GM23248 (cell line): ENCODE data around the gene FN3KRP. TPM values are rescaled to one million over a fixed set of nuclear protein-coding genes. Genes with fewer than 3 reads are reported as not detected.
A peak's percentile ranks its signal among the peaks of the same experiment; 100 is the strongest.

Source experiments
- DNase-seq: peaks from one replicate; pipeline ENCODE4 v3.0.0-alpha.2; 2015
- H2AFZ ChIP-seq: fragments of 200-600 bp; sonication (generic); 2 replicates; pipeline ENCODE4 v1.6.1; 2016; ENCODE audit warnings: antibody characterized with exemption
- H3F3A ChIP-seq: fragments of 200-600 bp; sonication (generic); 2 replicates; pipeline ENCODE4 v1.6.1; 2016; ENCODE audit warnings: mild to moderate bottlenecking, antibody characterized with exemption, mixed run types; ENCODE audit not compliant: insufficient read depth
- H3K27ac ChIP-seq: fragments of 200-600 bp; sonication (generic); 2 replicates; pipeline ENCODE4 v1.5.1; 2016; ENCODE audit warnings: mild to moderate bottlenecking
- H3K27me3 ChIP-seq: fragments of 200-600 bp; sonication (generic); replicated peaks from 2 replicates; pipeline ENCODE4 v1.6.1; 2016; ENCODE audit warnings: mild to moderate bottlenecking; ENCODE audit not compliant: insufficient read depth
- H3K36me3 ChIP-seq: fragments of 200-600 bp; sonication (generic); 2 replicates; pipeline ENCODE4 v1.6.1; 2016; ENCODE audit warnings: low read depth, mild to moderate bottlenecking
- H3K4me1 ChIP-seq: fragments of 200-600 bp; sonication (generic); 2 replicates; pipeline ENCODE4 v1.6.1; 2016; ENCODE audit warnings: mild to moderate bottlenecking; ENCODE audit not compliant: insufficient read depth
- H3K4me2 ChIP-seq: fragments of 200-600 bp; sonication (generic); one replicate; pipeline ENCODE4 v1.6.1; 2016; ENCODE audit warnings: mild to moderate bottlenecking; ENCODE audit not compliant: unreplicated experiment
- H3K4me3 ChIP-seq: fragments of 200-600 bp; sonication (generic); 2 replicates; pipeline ENCODE4 v1.5.1; 2016; ENCODE audit warnings: mild to moderate bottlenecking
- H3K79me2 ChIP-seq: fragments of 200-600 bp; sonication (generic); 2 replicates; pipeline ENCODE4 v1.6.1; 2016; ENCODE audit warnings: mild to moderate bottlenecking; ENCODE audit not compliant: insufficient read depth
- H3K9ac ChIP-seq: fragments of 200-600 bp; sonication (generic); 2 replicates; pipeline ENCODE4 v1.6.1; 2016; ENCODE audit warnings: mild to moderate bottlenecking
- H3K9me2 ChIP-seq: fragments of 200-600 bp; sonication (generic); 2 replicates; pipeline ENCODE4 v1.6.1; 2016; ENCODE audit warnings: mixed run types, mild to moderate bottlenecking, moderate library complexity; ENCODE audit not compliant: insufficient read depth
- H3K9me3 ChIP-seq: fragments of 200-600 bp; sonication (generic); one replicate; pipeline ENCODE4 v1.6.1; 2017; ENCODE audit warnings: low read depth
- H4K20me1 ChIP-seq: fragments of 200-600 bp; sonication (generic); 2 replicates; pipeline ENCODE4 v1.6.0; 2016; ENCODE audit not compliant: insufficient read depth
- EZH2 ChIP-seq: fragments of 200-600 bp; sonication (generic); IDR thresholded peaks from 2 replicates; pipeline ENCODE4 v1.6.1; 2018; ENCODE audit warnings: antibody characterized with exemption, mild to moderate bottlenecking; ENCODE audit not compliant: insufficient read depth, poor library complexity, severe bottlenecking
- EZH2phosphoT487 ChIP-seq: fragments of 200-600 bp; sonication (generic); IDR thresholded peaks from 2 replicates; pipeline ENCODE4 v1.6.1; 2018; ENCODE audit warnings: antibody characterized with exemption, moderate library complexity, mild to moderate bottlenecking, low read depth; ENCODE audit not compliant: insufficient read depth
- WGBS, 2 experiments: methylation state at CpG; one replicate each; pipeline ENCODE4 v1.1.6; 2015 to 2017; ENCODE audit warnings: low lambda C conversion rate in 2 of 2, low coverage in 1 of 2; ENCODE audit errors: missing lambda C conversion rate in 2 of 2; 5-methylcytosine and 5-hydroxymethylcytosine counted together
- in situ Hi-C: fragments of 300-500 bp; cut with MboI; formaldehyde crosslinking; loops from 2 replicates; pipeline ENCODE4 v1.15.0; 2020
- polyA plus RNA-seq: library from polyadenylated mRNA; unstranded; fragments of >200 nt; fragmentation: Nextera tagmentation; extraction: Ambion mirVana; gene quantifications from 2 replicates; pipeline ENCODE4 v1.2.1, GENCODE V29; 2016
- total RNA-seq: library from RNA; depleted of rRNA; stranded (reverse); fragments of >200 nt; shearing (Covaris generic); gene quantifications from 2 replicates; pipeline ENCODE4 v1.2.3, GENCODE V29; 2014

The FN3KRP gene
- total and polyA plus RNA-seq, 2 experiments from 2014 or later, result 33.8 to 45.2 TPM

- WGBS, 2 experiments, result 82 to 85% methylated on average over 8 of the region's 8 CpGs
- Histone ChIP-seq H3K9me3 (no peaks in the 10 kb centered on the region), H3K4me1 (no peaks in the 10 kb centered on the region), H3K9me2 (no peaks in the 10 kb centered on the region), H3K79me2 (no peaks in the 10 kb centered on the region), H3K4me2 (no peak overlapping the region), H3K9ac (no peak overlapping the region), H3K36me3 (peaks cover 6% of the 10 kb centered on the region; the same call in 1 of the 2 replicates), H3F3A (no peaks in the 10 kb centered on the region), H3K4me3 (no peak overlapping the region), H2AFZ (no peak overlapping the region), H4K20me1 (no peaks in the 10 kb centered on the region), H3K27me3 (no peaks in the 10 kb centered on the region), H3K27ac (no peak overlapping the region)
- no peak for TF ChIP-seq EZH2phosphoT487
- no peak for TF ChIP-seq EZH2
- in situ Hi-C loops, result no loop called here
- DNase-seq, result no peak
Measured at GRCh38 chr17:82745524-82745923, 29.0 kb downstream of the FN3KRP start.

DNA sequence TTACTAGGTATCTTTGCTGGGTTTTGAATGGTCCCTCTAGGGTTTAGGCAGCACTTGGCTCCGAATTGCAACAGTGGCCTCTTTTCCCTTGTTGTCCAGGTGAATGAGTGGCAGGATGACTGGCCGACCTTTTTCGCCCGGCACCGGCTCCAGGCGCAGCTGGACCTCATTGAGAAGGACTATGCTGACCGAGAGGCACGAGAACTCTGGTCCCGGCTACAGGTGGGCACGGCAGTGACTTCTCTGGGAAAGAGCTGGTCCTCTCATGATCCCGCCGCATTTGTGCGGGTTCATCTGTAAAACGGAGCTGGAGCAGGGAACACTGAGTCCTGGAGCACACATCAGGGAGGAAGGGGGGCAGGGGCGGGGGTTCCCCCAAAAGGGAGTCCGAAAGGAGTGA, 32.2 kb downstream of the FN3KRP start:
- H2AFZ ChIP-seq, result no peak overlapping the region
- H3K4me3 ChIP-seq, result no peak overlapping the region
- no peaks in the 10 kb centered on the region for H3K36me3 ChIP-seq
- H3K9ac ChIP-seq, result no peak overlapping the region
- H3F3A ChIP-seq, result no peaks in the 10 kb centered on the region
- H4K20me1 ChIP-seq, result no peaks in the 10 kb centered on the region
- H3K79me2 ChIP-seq, result peaks cover 5% of the 10 kb centered on the region
- WGBS, 2 experiments, result 94 to 96% methylated on average over 16 of the region's 16 CpGs
- H3K9me3 ChIP-seq, result no peaks in the 10 kb centered on the region
- H3K9me2 ChIP-seq, result no peaks in the 10 kb centered on the region
- TF ChIP-seq EZH2 (no peak), EZH2phosphoT487 (no peak)
- H3K27me3 ChIP-seq, result no peaks in the 10 kb centered on the region
- H3K4me1 ChIP-seq, result peaks cover 5% of the 10 kb centered on the region; the same call in 1 of the 2 replicates
- in situ Hi-C loops, result no loop called here
- H3K27ac ChIP-seq, result no peak overlapping the region
- DNase-seq, result no peak
- H3K4me2 ChIP-seq, result no peak overlapping the region

DNA sequence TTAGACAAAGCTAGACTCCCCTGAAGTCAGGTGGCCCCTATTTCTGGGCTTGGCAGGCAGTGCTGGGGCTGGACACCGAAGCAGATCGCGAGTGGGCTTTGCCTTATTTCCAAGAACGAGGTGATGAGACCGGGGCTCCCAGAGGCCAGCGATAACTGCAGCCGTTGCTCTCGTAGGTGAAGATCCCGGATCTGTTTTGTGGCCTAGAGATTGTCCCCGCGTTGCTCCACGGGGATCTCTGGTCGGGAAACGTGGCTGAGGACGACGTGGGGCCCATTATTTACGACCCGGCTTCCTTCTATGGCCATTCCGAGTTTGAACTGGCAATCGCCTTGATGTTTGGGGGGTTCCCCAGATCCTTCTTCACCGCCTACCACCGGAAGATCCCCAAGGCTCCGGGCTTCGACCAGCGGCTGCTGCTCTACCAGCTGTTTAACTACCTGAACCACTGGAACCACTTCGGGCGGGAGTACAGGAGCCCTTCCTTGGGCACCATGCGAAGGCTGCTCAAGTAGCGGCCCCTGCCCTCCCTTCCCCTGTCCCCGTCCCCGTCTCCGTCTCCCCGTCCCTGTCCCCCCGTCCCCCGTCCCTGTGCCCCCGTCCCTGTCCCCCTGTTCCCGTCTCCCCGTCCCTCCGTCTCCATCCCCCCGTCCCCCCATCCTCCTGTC, 33.9 kb downstream of the FN3KRP start:
- TF ChIP-seq EZH2 (no peak), EZH2phosphoT487 (no peak)
- Histone ChIP-seq H3K9ac (no peak overlapping the region), H3K27ac (no peak overlapping the region), H3K27me3 (no peaks in the 10 kb centered on the region), H3K4me1 (peaks cover 5% of the 10 kb centered on the region; the same call in 1 of the 2 replicates), H3K4me3 (no peak overlapping the region), H3F3A (no peaks in the 10 kb centered on the region), H2AFZ (no peak overlapping the region), H3K9me3 (no peaks in the 10 kb centered on the region), H3K4me2 (no peak overlapping the region), H3K79me2 (peaks cover 21% of the 10 kb centered on the region), H3K9me2 (no peaks in the 10 kb centered on the region), H4K20me1 (no peaks in the 10 kb centered on the region; the same call in 1 of the 2 replicates), H3K36me3 (no peaks in the 10 kb centered on the region)
- DNase-seq, result no peak
- 65 to 72% methylated on average over 25 to 40 of the region's 40 CpGs for WGBS, 2 experiments
- in situ Hi-C loops, result no loop called here

DNA sequence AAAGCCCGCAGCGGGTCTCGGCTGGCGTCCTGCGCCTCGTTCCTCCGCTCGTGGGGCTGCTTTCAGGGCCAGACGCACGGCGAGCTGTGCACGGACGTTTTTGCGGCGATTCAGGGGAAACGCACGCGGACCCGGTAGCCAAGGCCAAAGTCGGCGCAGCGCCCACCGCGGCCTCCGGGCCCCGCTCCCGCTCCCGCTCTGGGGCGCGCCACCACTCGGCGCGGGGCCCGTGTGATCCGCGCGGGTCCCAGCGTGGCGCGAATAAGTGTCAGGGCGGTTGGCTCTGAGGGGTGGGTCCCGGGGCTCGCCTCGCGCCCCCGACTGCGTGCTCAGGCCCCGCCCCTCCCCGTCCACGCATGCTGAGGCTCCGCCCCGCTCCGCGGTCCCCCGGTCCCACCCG, 34.7 kb downstream of the FN3KRP start:
- Histone ChIP-seq H3K27me3 (no peaks in the 10 kb centered on the region), H3K4me3 (peak overlapping the region; percentile 69), H3K4me2 (peak overlapping the region; percentile 69), H3K9me3 (no peaks in the 10 kb centered on the region), H3K4me1 (peaks cover 5% of the 10 kb centered on the region; the same call in 1 of the 2 replicates), H3K9me2 (no peaks in the 10 kb centered on the region), H3K36me3 (no peaks in the 10 kb centered on the region), H3K9ac (peak overlapping the region; percentile 67), H2AFZ (peak overlapping the region; percentile 62), H4K20me1 (no peaks in the 10 kb centered on the region; the same call in 1 of the 2 replicates), H3K27ac (no peak overlapping the region), H3K79me2 (peaks cover 29% of the 10 kb centered on the region), H3F3A (no peaks in the 10 kb centered on the region)
- TF ChIP-seq EZH2 (no peak), EZH2phosphoT487 (no peak)
- 0 to 1% methylated on average over 15 to 37 of the region's 56 CpGs for WGBS, 2 experiments
- DNase-seq, result no peak
- in situ Hi-C loops, result no loop called here
